GM12875 (cell line): ENCODE measurements around the gene TRPV4.

Experiments
- H3K4me3 ChIP-seq: one replicate; pipeline ENCODE4 v1.5.1; 2011; ENCODE audit warnings: low read depth, low read length, control low read depth
- TF ChIP-seq, protein P1 (sequence below): IDR thresholded peaks from 2 replicates; pipeline ENCODE4 v1.5.1; 2011; ENCODE audit warnings: low read depth, mild to moderate bottlenecking, control low read depth, inconsistent platforms, low read length, moderate library complexity, borderline replicate concordance; ENCODE audit not compliant: insufficient read depth

TRPV4 gene

DNA sequence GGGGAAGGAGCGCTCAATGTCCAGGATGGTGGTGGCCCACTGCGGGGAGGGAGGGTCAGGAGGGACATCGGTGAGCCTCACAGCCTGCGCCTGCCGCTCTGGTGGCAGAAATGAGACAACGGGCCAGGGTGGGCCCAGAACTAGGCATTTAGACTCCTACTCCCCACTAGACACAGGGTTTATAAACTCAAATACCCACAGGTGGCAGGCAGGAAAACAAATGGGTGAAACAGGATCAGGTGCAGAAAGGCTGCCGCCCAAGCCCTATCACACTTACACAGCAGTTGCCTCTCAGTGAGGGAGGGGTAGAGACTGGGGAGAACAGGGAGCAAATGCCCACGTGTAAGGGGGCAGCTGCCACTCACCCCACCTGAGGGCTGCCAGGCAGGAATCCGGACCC is 46.4 kb downstream of the TRPV4 start:
- H3K4me3 ChIP-seq: no peak overlapping the region
- TF ChIP-seq, protein P1, sequence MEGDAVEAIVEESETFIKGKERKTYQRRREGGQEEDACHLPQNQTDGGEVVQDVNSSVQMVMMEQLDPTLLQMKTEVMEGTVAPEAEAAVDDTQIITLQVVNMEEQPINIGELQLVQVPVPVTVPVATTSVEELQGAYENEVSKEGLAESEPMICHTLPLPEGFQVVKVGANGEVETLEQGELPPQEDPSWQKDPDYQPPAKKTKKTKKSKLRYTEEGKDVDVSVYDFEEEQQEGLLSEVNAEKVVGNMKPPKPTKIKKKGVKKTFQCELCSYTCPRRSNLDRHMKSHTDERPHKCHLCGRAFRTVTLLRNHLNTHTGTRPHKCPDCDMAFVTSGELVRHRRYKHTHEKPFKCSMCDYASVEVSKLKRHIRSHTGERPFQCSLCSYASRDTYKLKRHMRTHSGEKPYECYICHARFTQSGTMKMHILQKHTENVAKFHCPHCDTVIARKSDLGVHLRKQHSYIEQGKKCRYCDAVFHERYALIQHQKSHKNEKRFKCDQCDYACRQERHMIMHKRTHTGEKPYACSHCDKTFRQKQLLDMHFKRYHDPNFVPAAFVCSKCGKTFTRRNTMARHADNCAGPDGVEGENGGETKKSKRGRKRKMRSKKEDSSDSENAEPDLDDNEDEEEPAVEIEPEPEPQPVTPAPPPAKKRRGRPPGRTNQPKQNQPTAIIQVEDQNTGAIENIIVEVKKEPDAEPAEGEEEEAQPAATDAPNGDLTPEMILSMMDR: no peak

DNA sequence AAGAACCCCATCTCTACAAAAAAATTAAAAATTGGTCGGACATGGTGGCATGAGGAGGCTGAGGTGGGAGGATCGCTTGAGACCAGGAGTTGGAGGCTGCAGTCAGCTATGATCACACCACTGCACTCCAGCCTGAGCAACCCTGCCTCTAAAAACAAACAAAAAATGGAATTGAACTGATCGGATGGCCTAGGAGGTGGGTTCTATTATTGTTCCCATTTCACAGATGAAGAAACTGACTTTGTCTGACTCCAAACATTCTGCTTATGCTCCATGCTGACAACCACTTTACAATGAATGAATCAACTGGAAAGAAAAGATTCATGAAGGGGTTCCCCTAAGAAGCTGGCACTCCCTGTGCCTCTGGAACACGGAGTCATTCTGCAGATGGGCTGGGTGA is 47.3 kb downstream of the TRPV4 start:
- H3K4me3 ChIP-seq: no peak overlapping the region
- TF ChIP-seq, protein P1: no peak

DNA sequence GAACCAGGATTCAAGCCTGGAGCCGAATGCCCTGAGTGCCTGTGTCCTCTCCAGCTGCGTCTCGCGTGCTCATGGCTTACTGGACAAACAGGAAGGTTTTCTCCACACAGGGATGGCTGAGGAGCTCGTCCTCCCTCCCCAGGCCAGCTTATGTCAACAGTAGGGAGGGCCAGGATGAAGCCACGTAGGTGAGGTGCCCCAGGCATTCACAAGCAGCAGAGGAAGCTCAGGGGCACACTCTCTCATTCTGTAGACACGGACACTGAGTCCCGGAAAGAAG is 49.3 kb downstream of the TRPV4 start:
- no peak overlapping the region for H3K4me3 ChIP-seq
- TF ChIP-seq, protein P1: no peak

DNA sequence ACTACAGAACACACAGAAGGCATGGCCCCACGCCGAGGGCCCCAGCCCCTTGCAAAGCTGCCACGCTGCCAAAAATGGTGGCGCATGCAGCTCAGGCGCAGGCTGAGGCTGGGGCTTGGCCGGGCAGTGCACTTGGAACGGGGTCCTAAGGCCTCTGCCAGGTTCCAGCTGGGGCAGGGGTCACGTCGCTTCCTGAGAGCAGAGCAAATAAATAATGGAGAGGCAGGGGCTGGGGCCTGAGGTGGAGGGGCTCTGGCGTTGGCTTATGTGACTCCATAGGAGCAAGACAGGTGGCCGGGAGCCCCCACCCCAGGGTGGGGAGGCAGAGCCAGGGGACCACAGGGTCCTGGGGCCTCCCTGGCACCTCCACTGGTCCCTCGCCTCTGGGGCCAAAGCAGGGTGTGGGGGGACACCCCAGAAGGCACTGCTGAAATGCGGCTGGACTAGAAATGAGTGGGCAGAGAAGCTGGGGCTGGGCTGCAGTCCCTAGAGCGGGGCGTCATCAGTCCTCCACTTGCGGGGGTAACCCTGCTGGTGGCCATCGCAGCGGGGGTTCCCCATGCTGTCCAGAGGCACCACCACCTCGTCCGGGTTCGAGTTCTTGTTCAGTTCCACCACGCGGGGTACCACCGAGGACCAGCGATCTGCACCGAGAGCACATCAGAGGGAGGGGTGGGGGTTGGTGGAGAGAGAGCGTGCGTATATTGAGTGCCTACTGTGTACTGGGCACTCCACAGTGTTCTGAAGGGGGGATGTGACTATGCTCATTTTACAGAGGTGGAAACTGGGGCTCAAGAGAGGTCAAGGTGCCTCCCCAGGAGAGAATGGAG is 49.8 kb downstream of the TRPV4 start:
- H3K4me3 ChIP-seq: no peak overlapping the region
- TF ChIP-seq, protein P1: no peak

DNA sequence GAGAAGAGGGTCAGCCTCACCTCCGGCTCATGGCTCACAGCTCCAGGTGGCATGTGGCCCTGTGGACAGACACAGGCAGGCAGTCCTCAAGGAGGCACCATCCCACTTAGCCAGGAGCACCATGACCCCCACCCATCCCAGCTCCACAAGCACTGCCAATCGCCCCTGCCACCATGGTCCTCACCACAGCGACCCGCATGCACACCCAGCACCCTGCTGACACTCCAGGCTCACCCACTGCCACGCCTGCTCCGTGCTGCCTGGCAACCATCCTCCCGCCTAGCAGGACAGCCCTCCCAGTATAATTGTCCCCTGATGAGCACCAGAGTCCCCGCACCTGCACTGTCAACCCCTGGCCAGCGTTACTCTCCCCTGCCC is 50.9 kb downstream of the TRPV4 start:
- H3K4me3 ChIP-seq: no peak overlapping the region
- TF ChIP-seq, protein P1: no peak

DNA sequence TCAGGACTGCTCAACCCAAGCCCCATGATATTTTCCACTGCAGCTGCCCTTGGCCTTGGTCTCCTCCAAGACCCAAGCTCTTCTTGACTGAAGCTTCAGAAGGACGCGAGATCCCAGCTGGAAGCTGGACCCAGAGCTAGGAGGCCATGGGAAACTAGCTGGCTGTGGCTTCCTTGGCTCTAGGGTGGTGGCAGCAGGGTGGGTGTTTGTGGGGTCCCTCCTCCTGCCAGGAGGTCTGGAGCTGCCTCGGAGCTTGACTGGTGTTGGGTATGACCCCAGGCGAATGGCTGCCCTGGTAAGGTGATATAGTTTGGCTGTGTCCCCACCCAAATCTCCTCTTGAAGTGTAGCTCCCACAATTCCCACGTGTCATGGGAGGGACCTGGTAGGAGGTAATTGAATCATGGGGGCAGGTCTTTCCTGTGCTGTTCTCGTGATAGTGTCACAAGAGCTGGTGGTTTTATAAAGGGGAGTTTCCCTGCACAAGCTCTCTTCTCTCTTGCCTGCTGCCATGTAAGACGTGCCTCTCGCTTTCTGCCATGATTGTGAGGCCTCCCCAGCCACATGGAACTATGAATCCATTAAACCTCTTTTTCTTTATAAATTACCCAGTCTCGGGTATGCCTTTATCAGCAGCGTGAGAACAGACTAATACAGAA is 51.4 kb downstream of the TRPV4 start:
- no peak overlapping the region for H3K4me3 ChIP-seq
- TF ChIP-seq, protein P1: no peak

DNA sequence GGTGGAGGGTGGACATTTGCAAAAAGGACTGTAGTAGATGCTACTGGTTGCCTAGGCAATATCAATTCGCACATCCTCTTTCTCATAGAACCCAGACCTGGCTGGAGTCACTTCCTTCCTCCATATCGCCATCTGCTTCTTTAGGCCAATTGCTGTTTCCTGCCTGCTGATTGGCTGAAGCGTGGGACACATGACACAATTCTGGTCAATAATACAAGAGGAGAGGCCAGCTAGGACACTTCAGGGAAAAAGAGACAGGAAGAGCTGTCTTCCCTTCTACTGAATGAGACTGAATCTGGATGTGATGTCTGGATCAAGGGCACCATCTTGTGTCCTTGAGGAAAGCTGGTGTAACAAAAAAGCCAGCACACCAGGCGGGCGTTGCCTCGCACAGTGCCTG is 53.8 kb downstream of the TRPV4 start:
- no peak overlapping the region for H3K4me3 ChIP-seq
- TF ChIP-seq, protein P1: no peak
